ENCODE measurements around the gene TMEM91. TPM values are rescaled to one million over a fixed set of nuclear protein-coding genes. Genes with fewer than 3 reads are reported as not detected.
A peak's percentile ranks its signal among the peaks of the same experiment; 100 is the strongest.

TMEM91 gene
- total and polyA plus RNA-seq, 2 of the 13 experiments (the other 11 are each of a cell fraction or from before 2014, with no cell fraction given) = 6.3 to 10.3 TPM

DNA sequence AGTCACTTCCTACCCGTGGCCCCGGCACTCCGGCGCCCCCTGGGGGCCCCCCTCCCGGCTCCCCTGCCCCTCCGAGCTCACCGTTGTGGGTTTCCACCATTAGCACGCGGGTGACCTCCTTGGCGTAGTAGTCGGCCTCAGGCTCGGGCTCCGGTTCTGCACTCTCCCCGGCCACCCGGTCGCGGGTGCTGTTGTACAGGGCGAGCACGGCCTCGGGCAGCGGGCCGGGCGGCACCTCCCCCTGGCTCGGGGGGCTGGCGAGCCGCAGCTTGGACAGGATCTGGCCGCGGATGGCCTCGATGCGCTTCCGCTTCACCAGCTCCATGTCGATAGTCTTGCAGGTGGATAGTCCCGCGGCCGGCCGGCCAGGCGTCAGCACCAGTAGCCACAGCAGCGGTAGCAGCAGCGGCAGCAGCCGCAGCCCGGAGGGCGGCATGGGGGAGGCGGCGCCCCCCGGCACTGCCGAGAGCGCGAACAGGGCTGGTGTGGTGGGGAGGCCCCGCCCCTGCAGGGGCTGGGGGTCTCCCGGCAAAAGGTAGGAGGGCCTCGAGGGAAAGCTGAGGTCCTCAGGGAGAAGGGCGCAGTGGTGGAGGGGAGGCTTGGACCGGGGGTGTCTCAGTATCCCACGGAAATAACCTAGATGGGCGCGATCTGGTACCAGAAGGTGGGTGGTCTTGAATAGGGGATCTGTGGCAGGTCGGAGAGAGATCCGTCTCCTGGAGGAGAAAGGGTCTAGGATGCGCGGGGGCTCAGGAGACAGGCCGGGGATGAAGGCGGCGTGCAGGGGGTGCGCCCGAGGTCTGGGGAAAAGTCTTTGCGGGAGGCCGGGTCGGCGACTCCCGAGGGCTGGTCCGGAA lies 23.5 kb upstream of the TMEM91 start (continued):
- TF ChIP-seq, protein P1, sequence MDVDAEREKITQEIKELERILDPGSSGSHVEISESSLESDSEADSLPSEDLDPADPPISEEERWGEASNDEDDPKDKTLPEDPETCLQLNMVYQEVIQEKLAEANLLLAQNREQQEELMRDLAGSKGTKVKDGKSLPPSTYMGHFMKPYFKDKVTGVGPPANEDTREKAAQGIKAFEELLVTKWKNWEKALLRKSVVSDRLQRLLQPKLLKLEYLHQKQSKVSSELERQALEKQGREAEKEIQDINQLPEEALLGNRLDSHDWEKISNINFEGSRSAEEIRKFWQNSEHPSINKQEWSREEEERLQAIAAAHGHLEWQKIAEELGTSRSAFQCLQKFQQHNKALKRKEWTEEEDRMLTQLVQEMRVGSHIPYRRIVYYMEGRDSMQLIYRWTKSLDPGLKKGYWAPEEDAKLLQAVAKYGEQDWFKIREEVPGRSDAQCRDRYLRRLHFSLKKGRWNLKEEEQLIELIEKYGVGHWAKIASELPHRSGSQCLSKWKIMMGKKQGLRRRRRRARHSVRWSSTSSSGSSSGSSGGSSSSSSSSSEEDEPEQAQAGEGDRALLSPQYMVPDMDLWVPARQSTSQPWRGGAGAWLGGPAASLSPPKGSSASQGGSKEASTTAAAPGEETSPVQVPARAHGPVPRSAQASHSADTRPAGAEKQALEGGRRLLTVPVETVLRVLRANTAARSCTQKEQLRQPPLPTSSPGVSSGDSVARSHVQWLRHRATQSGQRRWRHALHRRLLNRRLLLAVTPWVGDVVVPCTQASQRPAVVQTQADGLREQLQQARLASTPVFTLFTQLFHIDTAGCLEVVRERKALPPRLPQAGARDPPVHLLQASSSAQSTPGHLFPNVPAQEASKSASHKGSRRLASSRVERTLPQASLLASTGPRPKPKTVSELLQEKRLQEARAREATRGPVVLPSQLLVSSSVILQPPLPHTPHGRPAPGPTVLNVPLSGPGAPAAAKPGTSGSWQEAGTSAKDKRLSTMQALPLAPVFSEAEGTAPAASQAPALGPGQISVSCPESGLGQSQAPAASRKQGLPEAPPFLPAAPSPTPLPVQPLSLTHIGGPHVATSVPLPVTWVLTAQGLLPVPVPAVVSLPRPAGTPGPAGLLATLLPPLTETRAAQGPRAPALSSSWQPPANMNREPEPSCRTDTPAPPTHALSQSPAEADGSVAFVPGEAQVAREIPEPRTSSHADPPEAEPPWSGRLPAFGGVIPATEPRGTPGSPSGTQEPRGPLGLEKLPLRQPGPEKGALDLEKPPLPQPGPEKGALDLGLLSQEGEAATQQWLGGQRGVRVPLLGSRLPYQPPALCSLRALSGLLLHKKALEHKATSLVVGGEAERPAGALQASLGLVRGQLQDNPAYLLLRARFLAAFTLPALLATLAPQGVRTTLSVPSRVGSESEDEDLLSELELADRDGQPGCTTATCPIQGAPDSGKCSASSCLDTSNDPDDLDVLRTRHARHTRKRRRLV (CRISPR knock-in tag; IDR thresholded peaks at IDR 0.05) = no peak
- TF ChIP-seq, protein P2, sequence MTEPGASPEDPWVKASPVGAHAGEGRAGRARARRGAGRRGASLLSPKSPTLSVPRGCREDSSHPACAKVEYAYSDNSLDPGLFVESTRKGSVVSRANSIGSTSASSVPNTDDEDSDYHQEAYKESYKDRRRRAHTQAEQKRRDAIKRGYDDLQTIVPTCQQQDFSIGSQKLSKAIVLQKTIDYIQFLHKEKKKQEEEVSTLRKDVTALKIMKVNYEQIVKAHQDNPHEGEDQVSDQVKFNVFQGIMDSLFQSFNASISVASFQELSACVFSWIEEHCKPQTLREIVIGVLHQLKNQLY (CRISPR knock-in tag; IDR thresholded peaks at IDR 0.05) = no peak
- TF ChIP-seq SMARCE1 (IDR thresholded peaks at IDR 0.05; ENCODE audit: borderline replicate concordance) (no peak), EP300 (IDR thresholded peaks at IDR 0.05; ENCODE audit: low read depth in 2 of 2, low read length in 2 of 2) (no peak), EP300 (CRISPR knock-in tag; IDR thresholded peaks at IDR 0.05; ENCODE audit: borderline replicate concordance) (no peak), UBTF (CRISPR knock-in tag; IDR thresholded peaks at IDR 0.05) (peak; percentile 84), BRCA1 (CRISPR knock-in tag; IDR thresholded peaks at IDR 0.05) (no peak), WIZ (CRISPR knock-in tag; IDR thresholded peaks at IDR 0.05) (no peak), ZNF101 (CRISPR knock-in tag; IDR thresholded peaks at IDR 0.05; ENCODE audit: borderline replicate concordance, low read depth) (no peak), AKAP8 (CRISPR knock-in tag; IDR thresholded peaks at IDR 0.05) (no peak), ZNF335 (CRISPR knock-in tag; IDR thresholded peaks at IDR 0.05) (no peak; the same call in 1 of the 2 replicates), FOXA1 (IDR thresholded peaks at IDR 0.05) (no peak), FOXA1 (CRISPR knock-in tag; IDR thresholded peaks at IDR 0.05) (0 out of 2 replicates have a peak, but pooled peaks have one; percentile 8), HNRNPL (IDR thresholded peaks at IDR 0.05; ENCODE audit: low read depth, low read length) (no peak), ZNF230 (CRISPR knock-in tag; IDR thresholded peaks at IDR 0.05) (peak; percentile 48; the same call in 1 of the 2 replicates), ZNF563 (CRISPR knock-in tag; IDR thresholded peaks at IDR 0.05) (peak; percentile 52), SMAD1 (CRISPR knock-in tag; IDR thresholded peaks at IDR 0.05; ENCODE audit: borderline replicate concordance, low read depth) (no peak)
- TF ChIP-seq, protein P3, sequence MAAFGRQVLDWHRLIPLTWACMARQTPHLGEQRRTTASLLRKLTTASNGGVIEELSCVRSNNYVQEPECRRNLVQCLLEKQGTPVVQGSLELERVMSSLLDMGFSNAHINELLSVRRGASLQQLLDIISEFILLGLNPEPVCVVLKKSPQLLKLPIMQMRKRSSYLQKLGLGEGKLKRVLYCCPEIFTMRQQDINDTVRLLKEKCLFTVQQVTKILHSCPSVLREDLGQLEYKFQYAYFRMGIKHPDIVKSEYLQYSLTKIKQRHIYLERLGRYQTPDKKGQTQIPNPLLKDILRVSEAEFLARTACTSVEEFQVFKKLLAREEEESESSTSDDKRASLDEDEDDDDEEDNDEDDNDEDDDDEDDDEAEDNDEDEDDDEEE (CRISPR knock-in tag; IDR thresholded peaks at IDR 0.05) = no peak

All from HepG2 (cell line).